Memory B cell (primary cell): ENCODE results near the gene CWC25.

Source experiments
- ATAC-seq: fragments of 150-1000 bp; cut with Tn5 transposase; 2 replicates; pipeline ENCODE4 v1.10.0; 2021; ENCODE audit warnings: low read depth, mild to moderate bottlenecking, moderate library complexity
- DNase-seq, 2 donors: peaks; one replicate each; pipeline ENCODE4 v3.0.0; 2022; ENCODE audit warnings: low spot score in 2 of 2
- H3K27ac Mint-ChIP-seq: one replicate; pipeline ENCODE4 v1.8.0; 2022; ENCODE audit warnings: mild to moderate bottlenecking, moderate library complexity, mixed read lengths
- H3K27me3 Mint-ChIP-seq: one replicate; pipeline ENCODE4 v1.8.0; 2022; ENCODE audit warnings: mixed read lengths
- H3K36me3 Mint-ChIP-seq: one replicate; pipeline ENCODE4 v1.8.0; 2022; ENCODE audit warnings: mild to moderate bottlenecking, mixed read lengths
- H3K4me1 Mint-ChIP-seq: one replicate; pipeline ENCODE4 v1.8.0; 2022; ENCODE audit warnings: mixed read lengths
- H3K4me3 Mint-ChIP-seq: one replicate; pipeline ENCODE4 v1.8.0; 2022; ENCODE audit warnings: mild to moderate bottlenecking, moderate library complexity, mixed read lengths
- H3K9me3 Mint-ChIP-seq: one replicate; pipeline ENCODE4 v1.8.0; 2022; ENCODE audit warnings: mixed read lengths

The CWC25 gene

GRCh38 chr17:38783227-38783626 lies 41.9 kb downstream of the CWC25 start:
- H3K27me3 Mint-ChIP-seq = no peaks in the 10 kb centered on the region
- peaks cover 25% of the 10 kb centered on the region for H3K36me3 Mint-ChIP-seq
- DNase-seq (no peak), ATAC-seq (no peak)
- no peaks in the 10 kb centered on the region for H3K4me1 Mint-ChIP-seq
- no peak overlapping the region for H3K4me3 Mint-ChIP-seq
- no peaks in the 10 kb centered on the region for H3K9me3 Mint-ChIP-seq
- peak overlapping the region; percentile 51 for H3K27ac Mint-ChIP-seq

GRCh38 chr17:38779965-38780752 lies 45.0 kb downstream of the CWC25 start:
- H3K4me3 Mint-ChIP-seq = no peak overlapping the region
- H3K9me3 Mint-ChIP-seq = no peaks in the 10 kb centered on the region
- no peak for ATAC-seq
- no peaks in the 10 kb centered on the region for H3K4me1 Mint-ChIP-seq
- DNase-seq = no peak
- no peak overlapping the region for H3K27ac Mint-ChIP-seq
- peaks cover 29% of the 10 kb centered on the region for H3K36me3 Mint-ChIP-seq
- no peaks in the 10 kb centered on the region for H3K27me3 Mint-ChIP-seq

- H3K27me3 Mint-ChIP-seq = no peaks in the 10 kb centered on the region
- H3K36me3 Mint-ChIP-seq = peaks cover 31% of the 10 kb centered on the region
- ATAC-seq = no peak
- H3K4me3 Mint-ChIP-seq = no peak overlapping the region
- no peaks in the 10 kb centered on the region for H3K4me1 Mint-ChIP-seq
- H3K9me3 Mint-ChIP-seq = no peaks in the 10 kb centered on the region
- H3K27ac Mint-ChIP-seq = no peak overlapping the region
- DNase-seq = no peak
Measured at GRCh38 chr17:38777641-38778250, 47.4 kb downstream of the CWC25 start.

- H3K9me3 Mint-ChIP-seq = no peaks in the 10 kb centered on the region
- no peak overlapping the region for H3K27ac Mint-ChIP-seq
- peaks cover 36% of the 10 kb centered on the region for H3K36me3 Mint-ChIP-seq
- ATAC-seq = no peak
- H3K27me3 Mint-ChIP-seq = no peaks in the 10 kb centered on the region
- no peak overlapping the region for H3K4me3 Mint-ChIP-seq
- H3K4me1 Mint-ChIP-seq = no peaks in the 10 kb centered on the region
- no peak for DNase-seq
Measured at GRCh38 chr17:38773258-38773657, 51.9 kb downstream of the CWC25 start.

GRCh38 chr17:38768417-38768816 lies 56.7 kb downstream of the CWC25 start:
- DNase-seq (no peak), ATAC-seq (no peak)
- Mint-ChIP-seq H3K36me3 (peaks cover 37% of the 10 kb centered on the region), H3K27me3 (no peaks in the 10 kb centered on the region), H3K4me1 (no peaks in the 10 kb centered on the region), H3K27ac (no peak overlapping the region), H3K9me3 (no peaks in the 10 kb centered on the region), H3K4me3 (no peak overlapping the region)

GRCh38 chr17:38766341-38766740 lies 58.8 kb downstream of the CWC25 start:
- Mint-ChIP-seq H3K4me3 (no peak overlapping the region), H3K4me1 (no peaks in the 10 kb centered on the region), H3K27me3 (no peaks in the 10 kb centered on the region), H3K36me3 (peaks cover 35% of the 10 kb centered on the region), H3K27ac (no peak overlapping the region), H3K9me3 (no peaks in the 10 kb centered on the region)
- DNase-seq = no peak
- ATAC-seq = no peak

- Mint-ChIP-seq H3K27ac (peak overlapping the region; percentile 38), H3K4me1 (peaks cover 2% of the 10 kb centered on the region), H3K36me3 (peaks cover 26% of the 10 kb centered on the region), H3K9me3 (no peaks in the 10 kb centered on the region), H3K27me3 (no peaks in the 10 kb centered on the region), H3K4me3 (no peak overlapping the region)
- DNase-seq = no peak
- no peak for ATAC-seq
Measured at GRCh38 chr17:38762231-38762630, 62.9 kb downstream of the CWC25 start.

GRCh38 chr17:38761612-38762011 lies 63.5 kb downstream of the CWC25 start:
- Mint-ChIP-seq H3K27me3 (no peaks in the 10 kb centered on the region), H3K4me1 (peaks cover 2% of the 10 kb centered on the region), H3K27ac (no peak overlapping the region), H3K36me3 (peaks cover 25% of the 10 kb centered on the region), H3K9me3 (no peaks in the 10 kb centered on the region), H3K4me3 (no peak overlapping the region)
- DNase-seq (no peak), ATAC-seq (peak; percentile 39)

- ATAC-seq = no peak
- Mint-ChIP-seq H3K4me1 (peaks cover 30% of the 10 kb centered on the region), H3K9me3 (no peaks in the 10 kb centered on the region), H3K36me3 (peaks cover 7% of the 10 kb centered on the region), H3K4me3 (peak overlapping the region; percentile 100), H3K27me3 (peaks cover 6% of the 10 kb centered on the region), H3K27ac (peak overlapping the region; percentile 94)
- DNase-seq = no peak
Measured at GRCh38 chr17:38753071-38753506, 72.0 kb downstream of the CWC25 start.

GRCh38 chr17:38752308-38753070 lies 72.6 kb downstream of the CWC25 start, which contains the start of gene PSMB3:
TSS of gene PSMB3 (plus strand) at chr17:38752741. CDS start at chr17:38752827, 86 bp downstream.
- H3K9me3 Mint-ChIP-seq = no peaks in the 10 kb centered on the region
- peaks cover 7% of the 10 kb centered on the region for H3K36me3 Mint-ChIP-seq
- peaks cover 8% of the 10 kb centered on the region for H3K27me3 Mint-ChIP-seq
- ATAC-seq = peak; percentile 84
- peak; percentile 77 to 94 for DNase-seq
- peak within 1 kb of the TSS; percentile 94 for H3K27ac Mint-ChIP-seq
- peaks cover 32% of the 10 kb centered on the region for H3K4me1 Mint-ChIP-seq
- H3K4me3 Mint-ChIP-seq = peak within 1 kb of the TSS; percentile 100

GRCh38 chr17:38751808-38752307 lies 73.3 kb downstream of the CWC25 start:
- no peaks in the 10 kb centered on the region for H3K9me3 Mint-ChIP-seq
- peaks cover 8% of the 10 kb centered on the region for H3K36me3 Mint-ChIP-seq
- H3K27me3 Mint-ChIP-seq = peaks cover 10% of the 10 kb centered on the region
- DNase-seq (peak; percentile 83 to 93), ATAC-seq (peak; percentile 27)
- H3K4me3 Mint-ChIP-seq = peak overlapping the region; percentile 100
- peak overlapping the region; percentile 94 for H3K27ac Mint-ChIP-seq
- H3K4me1 Mint-ChIP-seq = peaks cover 33% of the 10 kb centered on the region

GRCh38 chr17:38751144-38751807 lies 73.8 kb downstream of the CWC25 start:
- Mint-ChIP-seq H3K9me3 (no peaks in the 10 kb centered on the region), H3K36me3 (peaks cover 10% of the 10 kb centered on the region), H3K27ac (peak overlapping the region; percentile 94), H3K4me1 (peaks cover 39% of the 10 kb centered on the region), H3K27me3 (peaks cover 14% of the 10 kb centered on the region), H3K4me3 (peak overlapping the region; percentile 100)
- ATAC-seq = no peak
- no peak for DNase-seq
